Central memory CD8-positive, alpha-beta T cell (primary cell): ENCODE data around the gene RFWD3.
"Not testable (repeated sequence)": the region's sequence is repeated elsewhere in the genome, so short reads cannot be mapped to it uniquely, and the experiment has no call there.

Experiments used
- ATAC-seq: fragments of 150-1000 bp; cut with Tn5 transposase; replicated peaks from 2 replicates; pipeline ENCODE4 v1.10.0; 2022; ENCODE audit warnings: mild to moderate bottlenecking, moderate FRiP score, moderate number of reproducible peaks; ENCODE audit not compliant: poor library complexity, severe bottlenecking; ENCODE audit errors: extremely low read depth
- DNase-seq, 2 donors: peaks; one replicate each; pipeline ENCODE4 v3.0.0; 2021; ENCODE audit warnings: low spot score in 2 of 2
- H3K27ac Mint-ChIP-seq: one replicate; pipeline ENCODE4 v1.8.0; 2022; ENCODE audit warnings: low read depth, mild to moderate bottlenecking, moderate library complexity, mixed read lengths
- H3K27me3 Mint-ChIP-seq: one replicate; pipeline ENCODE4 v1.8.0; 2022; ENCODE audit warnings: mixed read lengths
- H3K36me3 Mint-ChIP-seq: one replicate; pipeline ENCODE4 v1.8.0; 2022; ENCODE audit warnings: mild to moderate bottlenecking, moderate library complexity, mixed read lengths; ENCODE audit not compliant: insufficient read depth
- H3K4me1 Mint-ChIP-seq: one replicate; pipeline ENCODE4 v1.8.0; 2022; ENCODE audit warnings: mixed read lengths
- H3K4me3 Mint-ChIP-seq: one replicate; pipeline ENCODE4 v1.8.0; 2022; ENCODE audit warnings: mild to moderate bottlenecking, moderate library complexity, mixed read lengths
- H3K9me3 Mint-ChIP-seq: one replicate; pipeline ENCODE4 v1.8.0; 2022; ENCODE audit warnings: mixed read lengths

Gene RFWD3

GRCh38 chr16:74659041-74659440 lies 7.6 kb downstream of the RFWD3 start:
- Mint-ChIP-seq H3K27ac (peak overlapping the region; percentile 25), H3K4me3 (peak overlapping the region; percentile 45), H3K36me3 (peaks cover 61% of the 10 kb centered on the region), H3K27me3 (no peaks in the 10 kb centered on the region), H3K4me1 (peaks cover 76% of the 10 kb centered on the region), H3K9me3 (no peaks in the 10 kb centered on the region)
- DNase-seq (no peak), ATAC-seq (no peak)

GRCh38 chr16:74657870-74658642 lies 8.6 kb downstream of the RFWD3 start:
- no peak for DNase-seq
- Mint-ChIP-seq H3K9me3 (no peaks in the 10 kb centered on the region), H3K4me1 (peaks cover 74% of the 10 kb centered on the region), H3K27ac (peak overlapping the region; percentile 25), H3K36me3 (peaks cover 57% of the 10 kb centered on the region), H3K4me3 (peak overlapping the region; percentile 45), H3K27me3 (no peaks in the 10 kb centered on the region)
- ATAC-seq = no peak

DNA sequence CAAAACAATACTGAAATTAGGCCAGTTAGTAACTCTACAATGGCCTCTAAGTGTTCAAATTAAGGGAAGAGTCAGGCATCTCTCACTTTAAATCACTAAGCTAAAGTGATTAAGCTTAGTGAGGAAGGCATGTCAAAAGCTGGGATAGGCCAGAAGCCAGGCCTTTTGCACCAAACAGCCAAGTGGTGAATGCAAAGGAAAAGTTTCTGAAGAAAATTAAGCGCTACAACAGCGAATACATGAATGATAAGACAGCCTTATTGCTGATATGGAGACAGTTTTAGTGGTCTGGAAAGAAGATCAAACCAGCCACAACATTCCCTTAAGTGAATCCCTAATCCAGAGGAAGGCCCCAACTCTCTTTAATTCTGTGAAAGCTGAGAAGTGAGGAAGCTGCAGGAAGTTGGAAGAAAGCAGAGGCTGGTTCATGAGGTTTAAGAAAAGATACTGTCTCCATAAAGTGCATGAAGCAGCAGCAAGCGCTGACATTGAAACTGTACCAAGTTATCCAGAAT lies 12.1 kb downstream of the RFWD3 start:
- DNase-seq (no peak), ATAC-seq (no peak)
- H3K9me3 Mint-ChIP-seq = no peaks in the 10 kb centered on the region
- no peak overlapping the region for H3K4me3 Mint-ChIP-seq
- peaks cover 59% of the 10 kb centered on the region for H3K4me1 Mint-ChIP-seq
- peak overlapping the region; percentile 88 for H3K27ac Mint-ChIP-seq
- no peaks in the 10 kb centered on the region for H3K27me3 Mint-ChIP-seq
- peaks cover 46% of the 10 kb centered on the region for H3K36me3 Mint-ChIP-seq

DNA sequence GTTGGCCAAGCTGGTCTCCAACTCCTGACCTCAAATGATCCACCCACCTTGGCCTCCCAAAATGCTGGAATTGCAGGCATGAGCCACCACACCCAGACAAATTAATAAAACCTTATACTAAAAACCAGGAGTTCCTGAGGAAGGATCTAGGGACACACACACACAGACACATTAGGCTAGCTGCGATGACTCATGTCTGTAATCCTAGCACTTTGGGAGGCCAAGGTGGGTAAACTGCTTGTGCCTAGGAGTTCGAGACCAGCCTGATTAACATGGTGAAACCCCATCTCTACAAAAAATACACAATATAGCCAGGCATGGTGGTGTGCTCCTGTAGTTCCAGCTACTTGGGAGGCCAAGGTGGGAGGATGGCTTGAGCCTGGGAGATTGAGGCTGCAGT lies 13.8 kb downstream of the RFWD3 start:
- peak overlapping the region; percentile 71 for H3K27ac Mint-ChIP-seq
- H3K4me3 Mint-ChIP-seq, ATAC-seq, H3K9me3 Mint-ChIP-seq, DNase-seq, H3K27me3 Mint-ChIP-seq: not testable (repeated sequence)
- H3K4me1 Mint-ChIP-seq = peaks cover 48% of the 10 kb centered on the region
- peaks cover 47% of the 10 kb centered on the region for H3K36me3 Mint-ChIP-seq

DNA sequence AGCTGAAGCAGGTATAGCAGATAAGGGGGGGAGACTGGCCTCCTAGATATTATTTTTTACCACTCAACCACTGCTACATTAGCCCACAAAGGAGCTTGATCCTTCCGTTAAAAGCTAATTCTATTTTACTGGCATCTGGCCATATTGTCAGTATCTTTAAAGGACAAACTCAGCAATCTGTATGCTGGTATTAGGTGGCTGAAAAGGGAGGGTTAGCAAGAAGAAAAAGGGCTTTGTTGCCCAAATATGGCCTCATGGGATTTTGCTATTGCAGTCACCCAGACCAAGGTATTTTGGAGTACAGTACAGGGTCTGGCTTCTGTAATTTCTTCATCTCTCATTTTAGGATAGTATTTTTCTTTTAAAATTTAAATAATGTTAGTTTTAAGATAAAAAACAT lies 14.4 kb downstream of the RFWD3 start:
- Mint-ChIP-seq H3K36me3 (peaks cover 47% of the 10 kb centered on the region), H3K4me1 (peaks cover 42% of the 10 kb centered on the region), H3K27ac (no peak overlapping the region), H3K27me3 (no peaks in the 10 kb centered on the region), H3K4me3 (no peak overlapping the region), H3K9me3 (no peaks in the 10 kb centered on the region)
- no peak for DNase-seq
- ATAC-seq = no peak

DNA sequence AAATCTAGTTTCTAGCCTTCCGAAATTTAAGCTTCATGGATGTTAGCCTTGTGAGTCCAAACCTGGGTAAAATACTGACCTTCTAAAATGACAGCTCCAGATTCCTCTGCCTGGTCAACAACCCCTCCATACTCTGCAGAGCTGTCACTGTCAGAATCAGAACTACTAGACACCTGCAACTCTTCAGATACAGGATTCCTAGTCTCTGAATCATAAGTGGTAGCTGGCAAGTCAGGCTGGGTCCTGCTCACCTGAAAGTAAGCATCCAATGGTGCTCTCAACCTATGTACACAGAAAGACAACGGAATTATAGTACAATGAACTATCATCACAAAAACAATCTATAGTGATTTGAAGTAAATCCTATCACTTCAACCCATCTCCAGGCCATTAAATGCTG lies 14.8 kb downstream of the RFWD3 start:
- ATAC-seq = no peak
- H3K4me3 Mint-ChIP-seq = no peak overlapping the region
- H3K27ac Mint-ChIP-seq = no peak overlapping the region
- H3K27me3 Mint-ChIP-seq = no peaks in the 10 kb centered on the region
- H3K36me3 Mint-ChIP-seq = peaks cover 50% of the 10 kb centered on the region
- H3K9me3 Mint-ChIP-seq = no peaks in the 10 kb centered on the region
- no peak for DNase-seq
- H3K4me1 Mint-ChIP-seq = peaks cover 40% of the 10 kb centered on the region

GRCh38 chr16:74650966-74651567 lies 15.6 kb downstream of the RFWD3 start:
- Mint-ChIP-seq H3K36me3 (peaks cover 47% of the 10 kb centered on the region), H3K27me3 (no peaks in the 10 kb centered on the region)

GRCh38 chr16:74649839-74650504 lies 16.7 kb downstream of the RFWD3 start:
- peaks cover 47% of the 10 kb centered on the region for H3K36me3 Mint-ChIP-seq
- H3K4me1 Mint-ChIP-seq = peaks cover 34% of the 10 kb centered on the region
- H3K9me3 Mint-ChIP-seq = no peaks in the 10 kb centered on the region
- ATAC-seq (no peak), DNase-seq (no peak)
- H3K27ac Mint-ChIP-seq = no peak overlapping the region
- H3K4me3 Mint-ChIP-seq = no peak overlapping the region
- no peaks in the 10 kb centered on the region for H3K27me3 Mint-ChIP-seq

More at GRCh38 chr16:74650966-74651567, 15.6 kb downstream of the RFWD3 start:
- DNase-seq (no peak), ATAC-seq (no peak)
- no peaks in the 10 kb centered on the region for H3K9me3 Mint-ChIP-seq
- no peak overlapping the region for H3K4me3 Mint-ChIP-seq
- H3K4me1 Mint-ChIP-seq = peaks cover 34% of the 10 kb centered on the region
- no peak overlapping the region for H3K27ac Mint-ChIP-seq

GRCh38 chr16:74641969-74642368 lies 24.7 kb downstream of the RFWD3 start:
- H3K4me1 Mint-ChIP-seq = no peaks in the 10 kb centered on the region
- no peak overlapping the region for H3K27ac Mint-ChIP-seq
- H3K9me3 Mint-ChIP-seq = no peaks in the 10 kb centered on the region
- ATAC-seq = no peak
- H3K4me3 Mint-ChIP-seq = no peak overlapping the region
- peaks cover 67% of the 10 kb centered on the region for H3K36me3 Mint-ChIP-seq
- DNase-seq = no peak
- no peaks in the 10 kb centered on the region for H3K27me3 Mint-ChIP-seq

DNA sequence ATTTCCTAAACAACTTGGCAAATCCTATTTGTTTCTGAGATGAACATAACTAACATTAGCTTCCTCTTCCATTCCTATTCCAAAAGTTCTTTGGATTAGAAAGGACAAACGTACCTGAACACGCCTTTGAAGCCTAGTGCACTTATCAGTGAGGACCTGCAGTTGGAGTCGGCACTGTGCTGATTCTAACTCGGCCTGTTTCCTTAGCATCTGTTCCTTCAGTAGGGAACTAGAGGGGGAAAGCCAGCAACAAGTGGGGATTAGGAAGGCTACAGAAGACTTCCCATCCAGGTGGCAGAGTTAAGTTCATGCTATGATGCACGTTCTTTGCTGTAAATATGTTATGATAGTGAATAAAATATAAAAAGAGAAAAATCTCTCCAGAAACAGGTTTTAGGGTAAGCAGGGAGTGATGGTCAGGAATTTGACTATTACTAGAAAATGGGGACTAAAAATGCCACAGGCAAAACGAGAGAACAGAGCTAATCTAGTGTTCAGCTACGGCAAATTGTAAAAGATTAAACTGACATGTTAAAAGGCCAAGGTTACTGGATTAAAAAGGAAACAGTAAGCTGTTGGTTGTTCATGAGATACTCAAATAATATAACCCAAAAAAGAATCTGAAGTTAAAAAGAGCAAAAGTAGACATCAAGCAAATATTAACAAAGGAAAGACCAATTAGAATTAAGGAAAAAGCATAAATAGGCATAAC lies 28.8 kb downstream of the RFWD3 start:
- H3K27ac Mint-ChIP-seq = no peak overlapping the region
- no peak for DNase-seq
- no peaks in the 10 kb centered on the region for H3K4me1 Mint-ChIP-seq
- H3K4me3 Mint-ChIP-seq = no peak overlapping the region
- H3K9me3 Mint-ChIP-seq = no peaks in the 10 kb centered on the region
- no peaks in the 10 kb centered on the region for H3K27me3 Mint-ChIP-seq
- H3K36me3 Mint-ChIP-seq = peaks cover 66% of the 10 kb centered on the region
- ATAC-seq = no peak

GRCh38 chr16:74635303-74635702 lies 31.4 kb downstream of the RFWD3 start:
- no peak overlapping the region for H3K4me3 Mint-ChIP-seq
- H3K27me3 Mint-ChIP-seq = no peaks in the 10 kb centered on the region
- H3K4me1 Mint-ChIP-seq = no peaks in the 10 kb centered on the region
- H3K36me3 Mint-ChIP-seq = peaks cover 72% of the 10 kb centered on the region
- ATAC-seq (no peak), DNase-seq (no peak)
- no peak overlapping the region for H3K27ac Mint-ChIP-seq
- H3K9me3 Mint-ChIP-seq = no peaks in the 10 kb centered on the region

DNA sequence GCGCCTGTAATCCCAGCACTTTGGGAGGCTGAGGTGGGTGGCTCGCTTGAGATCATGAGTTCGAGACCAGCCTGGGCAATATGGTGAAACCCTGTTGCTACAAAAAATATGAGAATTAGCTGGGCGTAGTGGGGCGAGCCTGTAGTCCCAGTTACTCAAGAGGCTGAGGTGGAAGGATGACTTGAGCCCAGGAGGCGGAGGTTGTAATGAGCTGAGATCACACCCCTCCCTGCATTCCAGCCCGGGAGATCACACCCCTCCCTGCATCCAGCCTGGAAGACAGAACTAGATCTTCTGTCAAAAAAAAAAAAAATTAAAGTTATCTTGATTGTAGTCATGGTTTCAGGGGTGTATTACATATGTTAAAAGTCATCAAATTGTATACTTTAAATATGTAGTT lies 33.0 kb downstream of the RFWD3 start:
- DNase-seq = no peak
- Mint-ChIP-seq H3K4me1 (no peaks in the 10 kb centered on the region), H3K27me3 (no peaks in the 10 kb centered on the region), H3K9me3 (no peaks in the 10 kb centered on the region), H3K27ac (no peak overlapping the region), H3K36me3 (peaks cover 75% of the 10 kb centered on the region), H3K4me3 (no peak overlapping the region)
- no peak for ATAC-seq
